GM12878 (cell line): ENCODE measurements around the gene DOK4. TPM values are rescaled to one million over a fixed set of nuclear protein-coding genes. Genes with fewer than 3 reads are reported as not detected.

Experiments used
- ATAC-seq: fragments of 200-7000 bp; cut with Tn5 transposase; 3 replicates; pipeline ENCODE4 v1.9.1; 2020; ENCODE audit warnings: mild to moderate bottlenecking, moderate library complexity
- BruUV-seq: library from RNA; stranded (reverse); fragments of 400-500 nt; replicated peaks from 2 replicates; lab custom pipeline; 2021; lab: Mats Ljungman, UMichigan
- CTCF ChIA-PET: fragments of 300-600 bp; sonication (Branson Sonifier 250); formaldehyde crosslinking; extraction: SDS; loops from one replicate; lab custom pipeline; 2021; ENCODE audit warnings: inconsistent platforms; lab: Yijun Ruan, JAX
- POLR2A ChIA-PET: fragments of 350-600 bp; formaldehyde crosslinking; extraction: SDS; loops from one replicate; lab custom pipeline; 2021; ENCODE audit warnings: inconsistent platforms; lab: Charles Lee
- RAD21 ChIA-PET: fragments of 300-600 bp; sonication (Branson Sonifier 250); formaldehyde crosslinking; loops from one replicate; lab custom pipeline; 2023; ENCODE audit warnings: antibody characterized with exemption; ENCODE audit not compliant: unreplicated experiment; lab: Charles Lee
- SMC1A ChIA-PET: fragments of 300-600 bp; sonication (Branson Sonifier 250); formaldehyde crosslinking; loops from one replicate; lab custom pipeline; 2023; ENCODE audit not compliant: unreplicated experiment, uncharacterized antibody; lab: Charles Lee
- DNase-seq: peaks from one replicate; pipeline ENCODE4 v3.0.0-alpha.2; 2011; ENCODE audit warnings: low read depth, low spot score
- FAIRE-seq: peaks from 3 replicates; lab custom pipeline; 2011; peaks lifted over from hg19 to GRCh38; lab: Jason Lieb, UNC
- H2AFZ ChIP-seq: 2 replicates; pipeline ENCODE4 v1.6.0; 2011; ENCODE audit warnings: low read depth, low read length, control low read depth; ENCODE audit not compliant: control insufficient read depth
- H3K27ac ChIP-seq: 2 replicates; pipeline ENCODE4 v1.5.1; 2011; ENCODE audit warnings: control low read depth; ENCODE audit not compliant: control insufficient read depth, insufficient read depth
- H3K27me3 ChIP-seq, 2 experiments: replicated peaks in 1 of 2; 2 replicates each; pipeline versions ENCODE4 v1.6.0 to v1.6.1; 2011; ENCODE audit warnings: low read length in 1 of 2; ENCODE audit not compliant: control insufficient read depth in 2 of 2, insufficient read depth in 2 of 2
- H3K36me3 ChIP-seq, 2 experiments: 2 replicates each; pipeline ENCODE4 v1.5.1; 2011; ENCODE audit warnings: low read length in 1 of 2; ENCODE audit not compliant: control insufficient read depth in 2 of 2, insufficient read depth in 2 of 2
- H3K4me1 ChIP-seq: 2 replicates; pipeline ENCODE4 v1.6.1; 2011; ENCODE audit warnings: mild to moderate bottlenecking, low read length, moderate library complexity, mixed read lengths; ENCODE audit not compliant: control insufficient read depth, insufficient read depth
- H3K4me2 ChIP-seq: 2 replicates; pipeline ENCODE4 v1.6.0; 2011; ENCODE audit warnings: control low read depth; ENCODE audit not compliant: control insufficient read depth, insufficient read depth
- H3K4me3 ChIP-seq: fragments of 200-600 bp; sonication (generic); 2 replicates; pipeline ENCODE4 v1.5.1; 2016
- H3K79me2 ChIP-seq: 2 replicates; pipeline ENCODE4 v1.6.0; 2011; ENCODE audit warnings: low read length; ENCODE audit not compliant: control insufficient read depth, insufficient read depth
- H3K9ac ChIP-seq: 2 replicates; pipeline ENCODE4 v1.8.0; 2011; ENCODE audit warnings: low read length, control low read depth, mixed read lengths; ENCODE audit not compliant: control insufficient read depth, insufficient read depth
- H3K9me3 ChIP-seq: replicated peaks from 3 replicates; pipeline ENCODE4 v1.5.1; 2011; ENCODE audit warnings: mild to moderate bottlenecking, low read length; ENCODE audit not compliant: control insufficient read depth, insufficient read depth
- H4K20me1 ChIP-seq: 2 replicates; pipeline ENCODE4 v1.6.0; 2011; ENCODE audit not compliant: control insufficient read depth, insufficient read depth
- CHD1 ChIP-seq: IDR thresholded peaks from 2 replicates; pipeline ENCODE4 v1.6.1; 2012; ENCODE audit warnings: low read depth, low read length, improper control_type of control experiment
- CTCF ChIP-seq, 3 experiments: IDR thresholded peaks in 2 of 3; conservative IDR thresholded peaks in 1 of 3; 2 replicates each; pipeline ENCODE4 v1.5.1; 2011; ENCODE audit warnings: low read depth in 3 of 3, low read length in 3 of 3, mild to moderate bottlenecking in 3 of 3, control low read depth in 2 of 3, moderate library complexity in 2 of 3, inconsistent platforms in 1 of 3, mixed read lengths in 1 of 3; ENCODE audit not compliant: control insufficient read depth in 2 of 3, insufficient read depth in 1 of 3; ENCODE audit errors: extremely low read depth in 1 of 3
- ESRRA ChIP-seq: IDR thresholded peaks from 2 replicates; pipeline ENCODE4 v1.6.1; 2012; ENCODE audit warnings: mild to moderate bottlenecking, low read length, improper control_type of control experiment
- HSF1 ChIP-seq: fragments of 150-350 bp; IDR thresholded peaks from 2 replicates; pipeline ENCODE4 v1.6.1; 2014; ENCODE audit warnings: mild to moderate bottlenecking, low read depth, low read length
- PML ChIP-seq: IDR thresholded peaks from 2 replicates; pipeline ENCODE4 v1.6.1; 2012; ENCODE audit warnings: low read length, inconsistent platforms
- WGBS: methylation state at CpG from one replicate; pipeline ENCODE4 v1.1.6; 2016; ENCODE audit warnings: low lambda C conversion rate; ENCODE audit not compliant: insufficient replicate concordance, insufficient coverage; ENCODE audit errors: missing lambda C conversion rate; 5-methylcytosine and 5-hydroxymethylcytosine counted together
- in situ Hi-C: fragments of 300-500 bp; cut with MboI; formaldehyde crosslinking; loops from 9 replicates; pipeline ENCODE4 v1.14.3; 2018; ENCODE audit warnings: mixed read lengths
- intact Hi-C: fragments of 100-400 bp; cut with micrococcal nuclease; formaldehyde crosslinking; loops from one replicate; pipeline ENCODE4 v1.14.2; 2022; ENCODE audit not compliant: unreplicated experiment
- polyA plus RNA-seq, 11 experiments: library from polyadenylated mRNA; depleted of rRNA in 4 of 11; unstranded in 6 of 11; stranded (reverse) in 5 of 11; fragments of >200 nt; fragmentation: Nextera tagmentation in 4 of 11; fragmentation: Illumina TruSeq in 1 of 11; extraction: Ambion mirVana in 4 of 11; extraction: Trizol in 1 of 11; gene quantifications; 1 replicate in 1 of 11; 2 replicates in 10 of 11; pipeline versions ENCODE4 v1.2.1 to v1.2.3, GENCODE V29; 2011 to 2016; ENCODE audit warnings: inconsistent platforms in 2 of 11, missing spikeins in 2 of 11, low read depth in 1 of 11
- total RNA-seq, 4 experiments: library from RNA; depleted of rRNA in 3 of 4; stranded (reverse); fragments of >200 nt in 3 of 4; fragmentation: Illumina TruSeq in 1 of 4; extraction: Trizol in 1 of 4; gene quantifications; 2 replicates each; pipeline versions ENCODE4 v1.2.1 to v1.2.3, GENCODE V29; 2013 to 2021

DOK4 gene
- total and polyA plus RNA-seq, 10 of the 15 experiments (the other 5 are each of a cell fraction or from before 2014, with no cell fraction given), result 0.20 to 7.0 (median 2.4) TPM; not detected in 1

- no peaks in the 10 kb centered on the region for H3K79me2 ChIP-seq
- no peaks in the 10 kb centered on the region; the same call in 1 of the 2 replicates for H4K20me1 ChIP-seq
- peaks cover 3% of the 10 kb centered on the region; the same call in 1 of the 2 replicates for H3K4me1 ChIP-seq
- no peak overlapping the region for H3K4me3 ChIP-seq
- H3K36me3 ChIP-seq, result peaks cover 0 to 3% of the 10 kb centered on the region in 2 experiments; a peak in 2 of 4 replicates
- SMC1A ChIA-PET, result interaction anchor here (0.6 to 1.3 kb wide), 3 partner anchors 28 to 95 kb away, joined by 3 to 6 read pairs (median 3); no protein-coding TSS in a partner anchor
- no peak overlapping the region for H3K4me2 ChIP-seq
- H3K27ac ChIP-seq, result no peak overlapping the region
- in situ Hi-C loops (loop anchor here (5.0 kb wide), 2 partner anchors 98 to 213 kb away; no protein-coding TSS in a partner anchor), intact Hi-C loops (loop anchor here (5.0 kb wide), 1 partner anchor 53 kb away; the partner anchor contains the start of gene POLR2C)
- DNase-seq (no peak), FAIRE-seq (no peak), ATAC-seq (no peak)
- no peaks in the 10 kb centered on the region for H3K27me3 ChIP-seq
- WGBS, result 78% methylated on average over 21 of the region's 23 CpGs
- no peaks in the 10 kb centered on the region for H3K9me3 ChIP-seq
- TF ChIP-seq CHD1 (no peak), HSF1 (no peak), ESRRA (no peak), CTCF (IDR thresholded peaks at IDR 0.05 in 2 of 3, conservative IDR thresholded peaks at IDR 0.05 in 1 of 3; ENCODE audit: control insufficient read depth in 2 of 3, extremely low read depth in 1 of 3, insufficient read depth in 1 of 3, low read depth in 3 of 3, low read length in 3 of 3) (no peak), PML (no peak)
- RAD21 ChIA-PET, result interaction anchor here (1.2 kb wide), 1 partner anchor 95 kb away, joined by 3 read pairs; no protein-coding TSS in a partner anchor
- CTCF ChIA-PET, result interaction anchor here (0.9 to 1.6 kb wide), 4 partner anchors 8 to 96 kb away, joined by 3 to 8 read pairs (median 4); no protein-coding TSS in a partner anchor
- no TSS peak for BruUV-seq
- POLR2A ChIA-PET, result no interaction called here
- no peak overlapping the region for H3K9ac ChIP-seq
- H2AFZ ChIP-seq, result no peak overlapping the region
Measured at GRCh38 chr16:57514791-57515600, 28.7 kb upstream of the DOK4 start.
